H1 (cell line): Measurements from ENCODE around the gene VSX2. TPM values are rescaled to one million over a fixed set of nuclear protein-coding genes. Genes with fewer than 3 reads are reported as not detected.

Experiments
- BACH1 ChIP-seq: IDR thresholded peaks from 2 replicates; pipeline ENCODE4 v1.6.1; 2012; ENCODE audit warnings: low read length, improper control_type of control experiment
- CREB1 ChIP-seq: IDR thresholded peaks from 2 replicates; pipeline ENCODE4 v1.6.1; 2012; ENCODE audit warnings: inconsistent platforms
- HDAC6 ChIP-seq: IDR thresholded peaks from one replicate; pipeline ENCODE4 v1.7.1; 2012; ENCODE audit warnings: low read depth, mild to moderate bottlenecking, inconsistent platforms, low read length, moderate library complexity
- POLR2A ChIP-seq, 2 experiments: IDR thresholded peaks; 1 replicate in 1 of 2; 2 replicates in 1 of 2; pipeline ENCODE4 v1.6.1; 2011; ENCODE audit warnings: low read depth in 2 of 2, low read length in 2 of 2, mild to moderate bottlenecking in 2 of 2; ENCODE audit errors: control extremely low read depth in 1 of 2
- POU5F1 ChIP-seq: IDR thresholded peaks from 2 replicates; pipeline ENCODE4 v1.6.1; 2011; ENCODE audit warnings: low read depth, mild to moderate bottlenecking, low read length, moderate library complexity
- SP4 ChIP-seq: IDR thresholded peaks from 2 replicates; pipeline ENCODE4 v1.6.1; 2012; ENCODE audit warnings: low read length, inconsistent platforms
- USF2 ChIP-seq: IDR thresholded peaks from 2 replicates; pipeline ENCODE4 v1.6.1; 2011; ENCODE audit warnings: low read length, improper control_type of control experiment
- polyA plus RNA-seq, 7 experiments: library from polyadenylated mRNA; depleted of rRNA in 3 of 7; stranded (reverse) in 5 of 7; unstranded in 2 of 7; fragments of >200 nt in 5 of 7; fragments of 200-250 nt in 2 of 7; gene quantifications; 1 replicate in 5 of 7; 2 replicates in 1 of 7; 4 replicates in 1 of 7; pipeline versions ENCODE4 v1.2.1 to v1.2.3, GENCODE V29; 2011 to 2013; ENCODE audit warnings: missing spikeins in 2 of 7, mixed read lengths in 2 of 7
- total RNA-seq: library from RNA; stranded (reverse); fragmentation: NEBNext Ultra II Directional; extraction: Animal tissue kit (Norgen Biotek cat#: 25700); gene quantifications from 2 replicates; pipeline ENCODE4 v1.2.1, GENCODE V29; 2021
- TF ChIP-seq, protein P1 (sequence below), 3 experiments: IDR thresholded peaks; 1 replicate in 2 of 3; 2 replicates in 1 of 3; pipeline versions ENCODE4 v1.5.1 to v1.6.1; 2011; ENCODE audit warnings: low read length in 3 of 3, mild to moderate bottlenecking in 3 of 3, inconsistent platforms in 2 of 3, low read depth in 1 of 3, moderate library complexity in 1 of 3; ENCODE audit not compliant: insufficient read depth in 1 of 3; ENCODE audit errors: control extremely low read depth in 1 of 3

Gene VSX2
- total and polyA plus RNA-seq, 2 of the 8 experiments (the other 6 are each of a cell fraction or from before 2014, with no cell fraction given) = 0.08 to 0.22 TPM

GRCh38 chr14:74296037-74296467, 56.8 kb downstream of the VSX2 start (continued):
- TF ChIP-seq USF2 = no peak
- TF ChIP-seq HDAC6 = no peak
- TF ChIP-seq, protein P1, sequence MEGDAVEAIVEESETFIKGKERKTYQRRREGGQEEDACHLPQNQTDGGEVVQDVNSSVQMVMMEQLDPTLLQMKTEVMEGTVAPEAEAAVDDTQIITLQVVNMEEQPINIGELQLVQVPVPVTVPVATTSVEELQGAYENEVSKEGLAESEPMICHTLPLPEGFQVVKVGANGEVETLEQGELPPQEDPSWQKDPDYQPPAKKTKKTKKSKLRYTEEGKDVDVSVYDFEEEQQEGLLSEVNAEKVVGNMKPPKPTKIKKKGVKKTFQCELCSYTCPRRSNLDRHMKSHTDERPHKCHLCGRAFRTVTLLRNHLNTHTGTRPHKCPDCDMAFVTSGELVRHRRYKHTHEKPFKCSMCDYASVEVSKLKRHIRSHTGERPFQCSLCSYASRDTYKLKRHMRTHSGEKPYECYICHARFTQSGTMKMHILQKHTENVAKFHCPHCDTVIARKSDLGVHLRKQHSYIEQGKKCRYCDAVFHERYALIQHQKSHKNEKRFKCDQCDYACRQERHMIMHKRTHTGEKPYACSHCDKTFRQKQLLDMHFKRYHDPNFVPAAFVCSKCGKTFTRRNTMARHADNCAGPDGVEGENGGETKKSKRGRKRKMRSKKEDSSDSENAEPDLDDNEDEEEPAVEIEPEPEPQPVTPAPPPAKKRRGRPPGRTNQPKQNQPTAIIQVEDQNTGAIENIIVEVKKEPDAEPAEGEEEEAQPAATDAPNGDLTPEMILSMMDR (IDR thresholded peaks at IDR 0.05; ENCODE audit: control extremely low read depth in 1 of 3, insufficient read depth in 1 of 3, low read depth in 1 of 3, low read length in 3 of 3) = no peak
- TF ChIP-seq POU5F1 = no peak
- no peak for TF ChIP-seq SP4
- no peak for TF ChIP-seq CREB1
- TF ChIP-seq POLR2A (IDR thresholded peaks at IDR 0.05; ENCODE audit: control extremely low read depth in 1 of 2, low read depth in 2 of 2, low read length in 2 of 2) = no peak
- no peak for TF ChIP-seq BACH1
